Globus pallidus (tissue), 1 donor: ENCODE data around the gene ZNF774.
"Not testable (repeated sequence)": the region's sequence is repeated elsewhere in the genome, so short reads cannot be mapped to it uniquely, and the experiment has no call there.

Experiments used
- DNase-seq: peaks from one replicate; pipeline ENCODE4 v3.0.0-alpha.2; 2015; ENCODE audit warnings: low spot score

ZNF774 gene

DNA sequence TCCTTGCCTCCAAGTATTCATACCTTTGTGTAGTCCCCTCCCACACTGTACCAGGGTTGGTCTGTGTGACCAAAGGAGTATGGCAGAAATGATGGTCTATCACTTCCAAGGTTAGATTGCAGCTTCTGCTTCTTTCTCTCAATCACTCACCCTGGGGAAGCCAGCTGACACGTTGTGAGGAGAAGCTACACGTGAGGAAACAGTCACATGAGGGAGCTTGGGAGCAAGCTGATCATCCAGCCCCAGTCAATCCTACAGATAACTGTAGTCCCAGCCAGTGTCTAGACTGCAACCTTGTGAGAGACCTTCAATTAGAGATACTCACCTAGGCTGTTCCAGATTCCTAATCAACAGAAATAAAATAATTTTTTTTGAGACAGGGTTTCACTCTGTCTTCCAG, 6.2 kb upstream of the ZNF774 start:
- no peak for DNase-seq

DNA sequence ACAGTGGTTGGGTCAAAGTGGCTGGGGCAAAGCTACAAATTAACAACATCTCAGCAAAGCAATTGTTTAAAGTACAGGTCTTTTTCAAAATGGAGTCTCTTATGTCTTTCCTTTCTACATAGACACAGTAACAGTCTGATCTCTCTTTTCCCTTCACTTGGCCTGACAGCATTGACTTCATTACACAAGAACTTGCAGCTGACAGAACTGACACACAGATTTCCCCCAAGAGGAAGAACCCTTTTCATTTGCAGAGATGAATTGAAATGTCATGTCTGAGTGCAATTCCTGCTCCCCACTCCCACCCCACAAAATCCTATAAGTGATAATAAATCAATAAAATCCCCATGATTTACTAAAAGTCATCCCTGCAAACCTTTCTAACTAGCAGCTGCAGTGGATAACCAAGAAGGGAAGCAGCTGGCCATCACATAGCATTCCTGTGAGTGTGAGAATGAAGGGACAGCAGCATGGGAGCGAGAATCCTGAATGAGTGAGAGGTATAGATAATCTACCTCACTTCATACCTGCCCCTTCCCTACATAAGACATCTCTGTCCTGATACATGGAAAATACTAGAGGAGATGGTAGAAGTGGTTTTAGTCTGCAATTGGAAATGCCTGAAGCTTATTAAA, 4.5 kb upstream of the ZNF774 start:
- not testable (repeated sequence) for DNase-seq

DNA sequence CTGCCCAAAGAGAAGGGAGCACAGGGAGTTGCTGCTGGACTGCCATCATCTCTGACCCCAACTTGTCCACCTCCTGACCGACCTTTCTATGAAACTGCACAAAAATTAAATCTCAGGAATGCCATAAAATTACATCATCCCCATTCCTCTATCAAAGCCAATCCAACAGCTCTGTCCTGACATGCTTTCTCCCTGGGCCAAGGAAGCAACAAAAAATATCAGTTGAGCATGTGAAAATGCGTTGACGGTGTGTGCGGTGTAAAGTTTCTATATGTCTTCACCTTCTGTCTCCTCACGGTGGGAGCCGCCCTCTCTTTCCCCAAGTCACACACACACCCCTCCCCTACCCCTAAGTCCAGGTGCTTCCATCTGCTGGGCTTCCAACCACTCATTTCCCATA, 3.6 kb upstream of the ZNF774 start:
- no peak for DNase-seq

DNA sequence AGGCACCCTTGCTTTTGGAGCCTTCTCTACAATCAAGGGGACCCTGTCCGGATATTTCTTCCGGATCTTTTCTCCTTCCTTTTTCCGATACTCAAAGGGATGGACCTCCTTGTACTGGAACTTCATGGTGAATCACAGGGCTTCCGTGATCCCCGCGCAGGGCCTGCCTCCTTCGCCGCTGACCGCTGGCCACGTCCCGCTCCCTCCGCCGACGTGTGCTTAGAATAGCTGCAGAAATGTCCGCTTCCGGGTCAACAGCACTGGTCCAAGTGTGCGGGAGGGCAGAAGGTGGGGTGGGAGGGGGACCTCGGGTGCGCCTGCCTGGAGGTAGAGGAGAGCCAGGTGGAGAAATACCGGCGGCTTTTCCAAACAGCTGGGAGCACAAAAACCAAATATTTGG, 3.0 kb upstream of the ZNF774 start:
- no peak for DNase-seq

DNA sequence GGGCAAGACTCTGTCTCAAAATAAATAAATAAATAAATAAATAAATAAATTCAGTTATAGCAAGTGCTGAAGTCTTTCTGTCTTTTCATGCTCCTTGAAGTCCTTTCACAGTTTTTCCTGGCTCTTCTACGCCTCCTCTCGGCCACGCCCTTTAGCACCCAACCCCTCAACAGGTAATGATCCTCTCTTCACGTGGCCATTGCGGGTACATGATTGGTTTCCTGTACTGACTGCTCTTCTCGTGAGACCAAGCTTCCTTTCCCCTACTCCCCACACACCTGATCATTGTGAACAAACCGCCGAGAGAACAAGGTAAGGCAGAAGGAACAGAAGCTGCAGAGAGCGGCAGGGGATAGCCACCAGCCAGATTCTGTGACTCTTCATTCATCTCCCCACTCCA, 2.3 kb upstream of the ZNF774 start:
- no peak for DNase-seq

DNA sequence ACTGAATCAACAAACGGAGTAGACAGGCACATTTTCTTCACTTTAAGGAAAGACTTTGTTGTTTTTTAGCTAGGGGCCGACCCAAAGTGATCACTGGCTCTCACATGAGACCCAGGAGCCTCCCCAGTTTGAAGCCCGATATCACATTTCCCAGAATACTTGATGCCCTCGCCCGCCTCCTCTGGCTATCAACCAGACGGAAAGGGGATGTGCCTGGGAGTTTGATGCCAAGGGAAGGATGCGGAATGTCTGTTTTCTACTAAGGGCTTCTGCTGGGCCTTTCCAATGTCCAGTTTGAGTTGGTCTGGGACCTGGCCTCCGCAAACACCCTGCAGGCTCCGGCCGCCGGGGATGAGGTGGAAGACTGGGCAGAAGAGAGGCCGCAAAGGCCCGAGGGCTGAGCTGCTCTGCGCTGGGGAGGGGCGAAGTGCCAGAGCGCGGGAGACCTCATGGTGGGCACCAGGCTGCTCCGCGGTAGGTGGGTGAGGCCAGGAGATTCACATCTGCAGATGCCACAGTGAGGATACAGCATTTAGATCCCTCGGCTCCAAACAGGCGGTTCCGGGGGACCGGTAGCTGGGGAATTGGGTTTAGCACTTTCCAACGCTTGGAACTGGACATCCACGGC, 491 bp upstream of the ZNF774 start:
- no peak for DNase-seq

DNA sequence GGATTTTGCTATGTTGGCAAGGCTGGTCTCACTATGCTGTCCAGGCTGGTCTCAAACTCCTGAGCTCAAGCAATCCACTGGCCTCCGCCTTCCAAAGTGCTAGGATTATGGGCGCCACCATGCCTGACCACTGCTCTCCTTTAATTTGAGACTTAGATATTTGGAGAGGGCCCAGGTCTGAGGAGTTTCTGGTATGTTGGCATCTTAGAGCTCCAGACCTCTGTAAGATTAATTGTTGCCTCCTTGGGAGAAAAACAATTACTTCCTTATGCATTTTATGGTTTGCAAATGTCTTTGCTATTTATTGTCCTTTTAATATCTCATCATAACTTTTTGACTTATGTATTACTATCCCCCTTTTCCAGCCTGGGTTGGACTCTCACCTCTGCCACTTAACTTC, 2.9 kb downstream of the ZNF774 start:
- DNase-seq, result no peak

DNA sequence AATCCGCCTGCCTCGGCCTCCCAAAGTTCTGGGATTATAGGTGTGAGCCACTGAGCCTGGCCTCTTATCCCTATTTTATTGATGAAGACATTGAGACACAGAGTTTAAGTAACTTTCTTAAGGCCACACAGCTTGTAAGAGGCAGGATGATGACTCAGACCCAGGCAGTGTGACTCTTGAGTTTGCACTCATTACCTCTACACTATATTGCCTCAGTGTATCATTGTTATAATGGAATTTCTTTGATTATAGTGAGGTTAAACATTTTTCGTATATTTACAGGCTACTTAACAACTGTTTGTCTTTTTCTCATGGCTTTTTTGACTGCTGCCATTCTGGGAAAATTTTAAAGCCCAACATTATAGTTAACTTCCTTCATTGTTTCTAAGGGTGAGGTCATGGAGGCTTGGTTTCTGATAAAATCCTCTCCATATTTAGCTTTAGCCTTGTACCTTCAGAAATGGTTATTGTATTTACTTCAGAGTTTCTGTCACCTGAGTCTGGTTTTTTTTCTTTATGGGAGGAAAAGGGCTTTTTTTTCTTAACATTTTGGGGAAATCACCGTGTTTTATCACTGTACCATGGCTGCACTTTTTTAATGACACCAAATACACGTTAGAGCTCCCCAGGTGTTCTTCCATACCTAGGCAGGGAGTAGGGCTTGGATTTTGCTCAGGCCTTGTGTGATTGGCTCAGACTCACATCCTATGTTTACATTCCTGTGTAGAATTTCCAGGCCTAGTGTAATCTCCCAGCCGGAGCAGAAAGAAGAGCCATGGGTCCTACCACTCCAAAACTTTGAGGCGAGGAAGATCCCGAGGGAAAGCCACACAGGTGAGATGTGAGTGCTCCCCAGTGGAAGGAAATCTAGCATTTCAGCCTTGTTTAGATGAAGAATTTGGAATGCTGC, 6.3 kb downstream of the ZNF774 start:
- no peak for DNase-seq

DNA sequence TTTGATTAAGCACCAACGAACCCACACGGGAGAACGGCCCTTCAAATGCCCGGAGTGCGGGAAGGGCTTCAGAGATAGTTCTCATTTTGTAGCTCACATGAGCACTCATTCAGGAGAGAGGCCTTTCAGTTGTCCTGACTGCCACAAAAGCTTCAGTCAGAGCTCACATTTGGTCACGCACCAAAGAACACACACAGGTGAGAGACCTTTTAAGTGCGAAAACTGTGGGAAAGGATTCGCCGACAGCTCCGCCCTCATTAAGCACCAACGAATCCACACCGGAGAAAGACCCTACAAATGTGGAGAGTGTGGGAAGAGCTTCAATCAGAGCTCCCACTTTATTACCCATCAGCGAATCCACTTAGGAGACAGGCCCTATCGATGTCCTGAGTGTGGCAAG, 8.7 kb downstream of the ZNF774 start:
- no peak for DNase-seq

DNA sequence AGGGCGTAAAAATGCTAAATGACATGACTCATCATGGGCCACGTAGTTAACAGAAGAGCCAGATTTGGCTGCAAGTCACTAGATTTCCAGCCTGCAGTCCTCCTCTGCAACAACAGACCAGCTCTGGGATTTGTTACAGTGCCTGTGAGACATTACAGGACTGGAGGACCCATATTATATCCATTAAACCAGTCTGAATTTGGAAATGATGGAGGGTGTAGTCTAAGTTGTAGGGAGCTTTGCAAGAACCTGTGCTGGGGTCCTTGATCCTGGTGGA, 10.8 kb downstream of the ZNF774 start:
- no peak for DNase-seq

DNA sequence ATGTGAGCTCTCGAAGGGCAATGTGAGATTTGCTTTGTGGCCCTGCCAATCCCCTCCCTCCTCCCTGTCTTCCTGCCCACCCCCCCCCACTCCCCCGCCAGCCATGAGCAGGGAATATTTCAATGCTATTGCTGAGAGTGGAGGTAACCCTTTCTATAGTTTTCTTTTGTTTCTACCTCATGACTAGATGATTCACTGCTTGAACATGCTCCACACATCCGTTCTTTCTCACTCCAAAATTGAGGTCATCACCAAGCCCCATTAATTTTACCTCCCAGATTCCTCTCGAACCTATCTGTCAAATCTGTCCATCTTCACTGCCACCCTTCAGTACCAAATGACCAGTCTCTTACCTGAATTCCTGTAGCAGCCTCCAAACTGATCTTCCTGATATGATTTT, 12.2 kb downstream of the ZNF774 start:
- DNase-seq, result no peak

DNA sequence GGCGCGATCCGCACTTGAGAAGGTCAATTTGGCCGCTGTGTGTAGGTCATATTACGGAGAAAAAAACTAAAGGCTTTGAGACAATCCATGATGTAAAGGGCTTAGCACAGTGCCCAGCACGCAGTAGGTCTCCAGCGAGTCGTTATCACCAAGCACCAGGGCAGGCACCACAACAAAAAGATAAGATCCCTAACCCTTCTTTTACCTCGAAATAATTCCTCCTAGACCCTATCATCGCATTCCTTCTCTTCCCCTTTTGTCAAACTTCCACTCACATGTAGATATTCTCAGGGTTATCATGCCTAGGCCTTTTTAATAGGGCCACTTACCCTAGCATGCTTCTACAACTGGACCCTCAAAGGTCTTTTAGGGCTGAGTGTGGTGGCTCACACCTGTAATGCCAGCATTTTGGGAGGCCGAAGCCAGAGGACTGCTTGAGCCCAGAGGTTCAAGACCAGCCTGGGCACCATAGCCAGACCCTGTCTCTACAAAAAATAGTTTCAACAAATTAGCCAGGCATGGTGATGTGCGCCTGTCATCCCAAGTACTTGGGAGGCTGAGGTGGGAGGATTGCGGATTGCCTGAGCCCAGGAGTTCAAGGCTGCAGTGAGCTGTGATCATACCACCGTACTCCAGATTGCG, 13.5 kb downstream of the ZNF774 start:
- no peak for DNase-seq

DNA sequence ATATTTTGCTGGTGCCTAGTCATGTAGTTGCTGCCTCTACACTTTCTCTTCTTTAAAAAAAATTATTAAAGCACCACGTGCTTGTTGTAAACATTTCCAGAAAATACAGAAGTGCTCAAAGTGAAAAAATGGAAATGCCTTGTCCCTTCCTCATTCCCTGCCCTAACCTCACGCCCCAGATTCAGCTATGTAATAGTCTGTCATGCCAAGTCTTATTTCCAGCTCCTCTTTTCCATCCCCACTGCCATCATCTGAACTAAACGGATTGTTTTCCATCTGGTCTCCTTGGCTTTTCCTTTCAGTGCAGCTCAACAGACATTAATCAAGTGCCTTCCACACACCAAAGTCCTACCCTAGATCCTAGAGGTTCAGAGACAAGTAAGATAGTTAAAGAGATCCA, 15.5 kb downstream of the ZNF774 start:
- no peak for DNase-seq

DNA sequence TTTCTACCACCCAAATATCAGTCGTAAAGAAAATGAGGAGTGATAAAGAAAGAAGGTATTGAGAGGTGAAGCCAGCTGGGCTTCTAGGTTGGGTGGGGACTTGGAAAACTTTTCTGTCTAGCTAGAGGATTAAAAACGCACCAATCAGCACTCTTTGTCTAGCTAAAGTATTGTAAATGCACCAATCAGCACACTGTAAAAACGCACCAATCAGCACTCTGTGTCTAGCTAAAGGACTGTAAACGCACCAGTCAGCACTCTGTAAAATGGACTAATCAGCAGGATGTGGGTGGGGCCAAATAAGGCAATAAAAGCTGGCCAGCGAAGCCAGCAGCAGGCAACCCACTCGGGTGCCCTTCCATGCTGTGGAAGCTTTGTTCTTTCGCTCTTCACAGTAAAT, 23.0 kb downstream of the ZNF774 start:
- no peak for DNase-seq

DNA sequence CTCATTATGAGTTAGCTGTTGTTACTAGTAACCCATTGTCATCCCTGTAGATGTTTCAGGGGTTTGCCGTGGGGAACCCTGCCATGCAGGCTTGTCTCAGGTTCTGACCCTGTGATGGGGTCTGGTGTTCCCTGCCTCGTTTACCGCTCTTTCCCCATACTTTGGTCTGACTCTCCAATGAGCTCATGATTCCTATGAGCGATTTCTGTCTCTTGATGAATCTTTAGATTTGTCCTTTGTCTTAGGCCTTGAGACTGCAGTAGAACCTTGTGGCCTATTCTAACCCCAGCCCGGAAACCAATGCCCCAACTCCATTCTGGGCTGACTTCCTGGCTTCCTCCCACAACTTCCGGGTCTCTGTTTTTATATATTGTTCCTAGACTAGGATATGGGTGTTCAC, 24.7 kb downstream of the ZNF774 start:
- no peak for DNase-seq

DNA sequence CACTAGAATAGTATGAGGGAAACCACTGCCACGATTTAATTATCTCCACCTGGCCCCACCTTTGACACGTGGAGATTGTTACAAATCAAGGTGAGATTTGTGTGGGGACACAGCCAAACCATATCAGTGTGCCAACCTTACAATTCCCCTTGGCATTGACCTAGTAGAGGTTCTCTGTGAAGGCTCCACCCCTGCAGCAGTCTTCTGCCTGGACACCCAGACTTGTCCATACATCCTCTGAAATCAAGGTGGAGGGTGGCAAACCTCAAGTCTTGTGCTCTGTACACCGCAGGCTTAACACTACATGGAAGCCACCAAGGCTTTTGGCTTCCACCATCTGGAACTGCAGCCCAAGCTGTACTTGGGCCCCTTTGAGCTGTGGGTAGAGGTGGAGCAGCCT, 27.2 kb downstream of the ZNF774 start:
- DNase-seq, result no peak

DNA sequence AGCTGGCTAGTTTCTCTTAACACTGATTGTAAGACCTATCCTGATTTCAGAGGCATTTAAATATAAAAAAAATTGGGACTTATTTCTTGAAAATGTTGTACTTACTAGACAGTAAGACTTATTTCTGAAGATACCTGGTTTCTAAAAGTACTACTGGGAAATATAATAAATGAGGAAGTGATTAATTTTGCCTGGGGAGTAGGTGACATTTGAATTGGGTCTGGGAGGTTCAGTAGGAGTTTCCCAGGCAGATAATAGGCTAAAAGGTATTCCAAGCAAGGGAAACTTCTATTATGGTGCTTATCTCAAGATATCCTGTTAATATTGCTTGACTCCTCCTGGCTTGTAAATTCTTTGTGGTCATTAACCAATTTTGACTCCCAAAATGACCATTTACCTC, 29.4 kb downstream of the ZNF774 start:
- DNase-seq, result no peak

DNA sequence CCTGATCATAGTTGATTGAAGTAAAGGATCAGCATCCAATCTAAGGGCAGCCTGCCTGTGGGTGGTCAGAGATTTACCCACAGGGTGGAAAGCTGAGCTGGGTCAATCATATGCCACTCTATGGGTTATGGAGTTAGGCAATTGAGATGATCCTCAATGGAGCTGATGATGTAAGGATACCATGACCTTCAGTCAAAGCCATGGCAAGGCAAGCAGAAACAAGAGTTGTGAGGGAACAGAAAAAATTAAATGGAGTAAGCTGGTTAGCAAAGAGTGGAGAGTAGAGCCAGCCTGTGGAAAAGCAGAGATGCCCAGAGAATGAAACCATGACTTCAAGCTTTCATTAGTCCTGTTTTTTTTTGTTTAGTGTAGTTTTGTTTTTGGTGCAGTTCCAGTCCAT, 30.2 kb downstream of the ZNF774 start:
- DNase-seq, result no peak

DNA sequence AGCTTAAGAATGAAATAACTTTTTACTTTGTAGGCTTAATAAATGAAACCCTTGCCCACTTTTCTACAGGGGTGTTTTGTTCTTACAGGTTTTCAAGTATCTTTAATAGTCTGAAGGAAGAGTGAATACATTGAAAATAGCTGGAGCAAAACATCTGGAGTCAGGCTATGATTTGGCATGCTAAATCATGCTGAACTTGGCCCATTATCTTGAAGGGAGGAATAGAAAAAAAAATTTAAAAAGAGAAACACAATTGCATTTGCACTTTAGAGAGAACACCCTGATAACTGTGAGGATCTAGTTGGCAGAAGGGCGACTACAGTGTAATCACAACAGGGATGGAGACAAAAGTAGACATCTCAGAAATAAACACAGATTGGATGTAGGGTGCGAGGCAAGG, 34.1 kb downstream of the ZNF774 start:
- DNase-seq, result no peak

DNA sequence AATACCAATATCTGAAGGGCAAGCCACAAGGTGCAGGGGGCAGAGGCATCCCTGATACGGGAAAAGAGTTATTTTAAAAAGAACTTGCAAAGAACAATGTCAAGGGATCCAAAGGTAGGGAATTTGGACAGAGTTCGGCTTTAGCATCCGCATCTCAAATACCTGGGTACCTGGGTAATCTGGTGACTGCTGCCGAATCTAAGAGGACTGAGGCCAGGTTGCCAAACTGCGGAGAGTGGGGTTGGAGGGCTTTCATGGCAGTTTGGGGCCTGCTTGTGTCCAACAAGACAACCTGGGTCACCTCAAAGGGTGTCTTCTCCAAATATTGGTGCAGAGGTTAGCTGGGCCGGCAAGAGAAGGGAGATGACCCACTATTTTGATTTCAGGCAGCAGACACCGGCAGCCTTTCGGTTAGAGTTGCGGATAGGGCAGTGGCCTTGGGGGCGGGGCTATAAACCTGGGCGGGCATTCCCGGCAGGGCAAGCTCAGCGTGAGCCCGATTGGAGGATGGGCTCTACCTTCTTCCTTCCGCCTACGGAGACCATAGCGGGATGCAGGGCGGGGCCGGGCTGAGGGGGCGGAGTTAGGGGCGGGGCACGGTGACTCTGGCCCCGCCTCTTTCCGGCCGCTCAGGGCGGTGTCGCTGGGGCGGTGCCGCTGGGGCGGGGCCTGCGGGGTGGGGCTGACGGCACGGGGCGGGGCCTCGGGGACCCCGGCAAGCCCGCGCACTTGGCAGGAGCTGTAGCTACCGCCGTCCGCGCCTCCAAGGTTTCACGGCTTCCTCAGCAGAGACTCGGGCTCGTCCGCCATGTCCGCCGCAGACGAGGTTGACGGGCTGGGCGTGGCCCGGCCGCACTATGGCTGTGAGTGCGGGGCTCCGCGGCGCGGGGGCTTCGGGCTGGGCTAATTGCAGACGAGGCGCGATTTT, 35.7 kb downstream of the ZNF774 start, which contains the start of gene IQGAP1:
TSS of gene IQGAP1 (plus strand) at position 709 of the 928 bp plus-strand sequence. CDS start at position 809, 100 bp downstream.
- peak; percentile 94 for DNase-seq

DNA sequence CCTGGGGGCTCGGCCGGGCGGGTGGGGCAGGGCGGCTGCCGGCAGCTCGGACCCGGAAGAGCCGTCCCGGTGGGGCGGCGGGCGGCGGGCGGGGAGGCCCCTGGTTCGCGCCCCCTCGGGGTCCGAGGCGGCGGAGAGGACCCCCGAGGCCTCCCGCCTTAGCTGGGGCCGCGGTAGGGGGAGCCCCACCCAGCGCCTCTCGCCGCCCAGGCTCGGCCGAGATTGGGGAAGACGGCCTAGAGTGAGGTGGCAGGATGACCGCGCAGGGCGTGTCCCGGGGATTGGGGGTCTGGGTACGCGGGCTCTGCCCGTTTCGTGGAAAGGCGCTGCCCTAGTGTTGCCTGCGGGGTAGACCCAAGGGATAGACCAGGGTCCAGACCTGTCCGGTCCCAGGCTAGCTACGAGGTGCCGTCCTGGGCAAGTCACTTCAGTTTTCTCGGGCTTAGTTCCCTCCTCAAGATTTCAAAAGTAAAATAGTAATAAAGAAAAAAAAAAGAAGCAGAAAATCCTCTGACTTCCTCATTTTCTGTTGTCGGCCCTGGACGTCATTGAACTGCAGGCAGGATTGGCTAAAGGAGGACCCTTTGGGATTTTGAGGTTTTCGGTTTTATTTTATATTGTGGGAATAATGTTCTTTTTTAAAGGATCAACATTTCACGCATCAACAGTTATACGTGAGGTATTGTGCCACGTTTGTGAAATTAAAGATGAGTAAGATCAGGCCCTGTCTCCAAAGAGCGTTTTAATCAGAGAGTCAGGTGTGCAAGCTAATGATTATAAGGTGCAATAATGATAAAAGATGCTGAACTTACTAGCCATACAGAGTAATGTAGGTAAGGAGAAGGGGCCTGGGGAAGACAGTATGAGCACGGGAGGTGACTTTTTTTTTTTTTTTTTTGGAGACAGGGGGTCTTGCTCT, 36.6 kb downstream of the ZNF774 start:
- no peak for DNase-seq
